GM21529 (cell line): ENCODE measurements around the gene EHD2.
"Not testable (repeated sequence)": the region's sequence is repeated elsewhere in the genome, so short reads cannot be mapped to it uniquely, and the experiment has no call there.

Experiments
- ATAC-seq: cut with Tn5 transposase; IDR thresholded peaks from one replicate; pipeline ENCODE4 v1.9.1; 2021; ENCODE audit not compliant: unreplicated experiment

EHD2 gene

GRCh38 chr19:47746129-47746528, 32.9 kb downstream of the EHD2 start:
- ATAC-seq: not testable (repeated sequence)

DNA sequence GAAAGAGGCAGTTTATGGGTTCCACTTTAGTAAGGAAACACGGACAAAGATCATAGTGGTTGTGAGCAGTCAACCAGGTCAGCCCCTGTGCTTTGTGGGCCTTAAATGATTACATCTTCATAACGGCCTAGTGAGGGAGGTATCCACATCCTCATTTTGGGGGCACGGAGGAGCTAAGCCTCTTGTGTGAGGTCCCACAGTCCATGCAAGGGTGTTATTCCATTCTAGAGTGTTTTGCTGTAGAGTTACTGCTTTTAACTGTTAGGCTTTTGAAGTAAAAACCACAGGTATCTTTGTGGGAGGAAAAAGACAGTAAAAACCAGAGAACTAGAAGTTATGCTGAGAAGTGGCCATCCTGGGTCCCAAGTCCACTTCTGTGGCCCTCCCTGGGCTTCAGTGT, 36.1 kb downstream of the EHD2 start:
- no peak for ATAC-seq

- ATAC-seq: no peak
Measured at GRCh38 chr19:47750752-47751151, 37.5 kb downstream of the EHD2 start.

DNA sequence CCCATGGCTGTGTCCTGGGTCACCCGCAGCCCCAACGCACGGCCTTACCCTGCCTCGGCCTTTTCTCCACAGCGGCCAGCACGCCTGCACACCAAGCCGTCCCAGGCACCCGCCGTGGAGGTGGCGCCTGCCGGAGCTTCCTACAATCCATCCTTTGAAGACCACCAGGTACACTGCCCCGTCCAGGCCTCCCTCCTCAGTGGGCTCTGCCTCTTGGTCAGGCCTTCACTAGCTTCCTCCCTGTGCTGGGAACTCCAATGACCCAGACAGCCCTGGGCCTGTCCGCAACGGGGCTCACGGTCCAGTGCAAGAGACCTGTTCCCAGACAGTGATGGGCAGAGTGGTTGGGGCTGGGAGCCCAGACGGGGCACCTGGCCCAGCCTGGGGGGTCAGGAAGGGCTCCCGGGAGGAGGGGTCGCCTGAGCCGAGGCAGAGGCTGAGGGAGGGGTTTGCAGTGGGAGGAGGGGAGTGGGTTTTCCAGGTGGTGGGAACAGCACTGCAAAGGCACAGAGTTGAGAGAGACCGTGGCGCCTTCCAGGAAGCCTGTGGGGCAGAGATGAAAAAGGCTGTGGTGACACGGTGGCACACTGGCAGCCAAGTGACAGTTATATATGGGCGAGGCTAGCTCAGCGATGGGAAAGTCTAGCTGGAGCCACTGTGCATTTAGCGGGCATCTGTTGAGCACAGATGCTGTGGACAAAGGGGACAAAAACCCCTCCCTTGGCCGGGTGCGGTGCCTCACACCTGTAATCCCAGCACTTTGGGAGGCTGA, 39.4 kb downstream of the EHD2 start:
- ATAC-seq: no peak

GRCh38 chr19:47754206-47755064, 41.2 kb downstream of the EHD2 start:
- no peak for ATAC-seq

GRCh38 chr19:47755065-47755761, 42.0 kb downstream of the EHD2 start:
- ATAC-seq: no peak

DNA sequence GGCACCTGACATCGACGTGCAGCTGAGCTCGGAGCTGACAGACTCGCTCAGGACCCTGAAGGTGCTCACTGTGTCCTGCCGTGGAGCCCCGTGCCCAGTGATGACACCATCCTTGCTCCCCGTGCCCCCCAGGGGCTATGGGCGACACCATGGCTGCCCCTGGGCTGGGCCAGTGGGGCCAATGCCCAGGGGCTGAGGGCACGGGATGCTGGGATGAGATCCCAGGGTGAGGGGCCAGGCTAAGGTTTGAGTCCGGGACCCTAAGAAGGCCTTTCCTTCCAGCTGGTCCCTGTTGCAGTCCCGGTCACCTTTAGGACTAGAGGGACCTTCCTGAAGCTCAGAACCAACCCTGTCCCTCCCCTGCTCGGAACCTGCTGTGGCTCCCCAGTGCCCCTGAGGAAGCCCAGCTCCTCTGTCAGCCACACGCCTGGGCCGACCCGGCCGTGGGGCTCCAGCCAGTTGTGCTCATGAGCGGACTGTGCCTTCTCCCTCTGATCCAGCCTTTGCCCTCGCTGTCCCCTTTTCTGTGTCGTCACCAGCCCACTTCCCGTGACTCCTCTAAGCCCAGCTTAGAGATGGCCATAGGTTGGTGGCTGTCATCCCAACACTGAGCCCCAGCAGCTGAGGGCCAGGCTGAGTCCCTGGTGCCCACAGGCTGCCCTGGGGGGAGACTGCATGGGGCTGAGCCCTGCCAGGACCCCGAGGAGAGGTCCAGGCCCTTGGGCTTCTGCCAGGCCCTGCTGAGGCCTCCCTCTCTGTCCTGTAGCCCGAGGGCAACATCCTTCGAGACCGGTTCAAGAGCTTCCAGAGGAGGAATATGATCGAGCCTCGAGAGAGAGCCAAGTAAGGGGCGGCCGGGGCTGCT, 42.8 kb downstream of the EHD2 start:
- no peak for ATAC-seq

DNA sequence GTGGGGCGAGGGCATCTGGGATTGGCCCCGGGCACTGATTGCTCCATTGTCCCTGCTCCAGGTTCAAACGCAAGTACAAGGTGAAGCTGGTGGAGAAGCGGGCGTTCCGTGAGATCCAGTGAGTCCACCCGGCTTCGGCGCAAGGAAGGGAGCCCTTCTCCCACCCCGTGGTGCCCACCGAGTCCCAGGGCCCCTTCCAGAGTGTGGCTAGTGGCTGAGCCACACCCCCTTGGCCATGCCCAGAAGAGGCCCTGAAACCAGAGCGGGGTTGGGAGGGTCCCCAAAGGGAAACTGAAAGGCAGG, 43.4 kb downstream of the EHD2 start:
- no peak for ATAC-seq

GRCh38 chr19:47756953-47757608, 43.9 kb downstream of the EHD2 start:
- no peak for ATAC-seq

DNA sequence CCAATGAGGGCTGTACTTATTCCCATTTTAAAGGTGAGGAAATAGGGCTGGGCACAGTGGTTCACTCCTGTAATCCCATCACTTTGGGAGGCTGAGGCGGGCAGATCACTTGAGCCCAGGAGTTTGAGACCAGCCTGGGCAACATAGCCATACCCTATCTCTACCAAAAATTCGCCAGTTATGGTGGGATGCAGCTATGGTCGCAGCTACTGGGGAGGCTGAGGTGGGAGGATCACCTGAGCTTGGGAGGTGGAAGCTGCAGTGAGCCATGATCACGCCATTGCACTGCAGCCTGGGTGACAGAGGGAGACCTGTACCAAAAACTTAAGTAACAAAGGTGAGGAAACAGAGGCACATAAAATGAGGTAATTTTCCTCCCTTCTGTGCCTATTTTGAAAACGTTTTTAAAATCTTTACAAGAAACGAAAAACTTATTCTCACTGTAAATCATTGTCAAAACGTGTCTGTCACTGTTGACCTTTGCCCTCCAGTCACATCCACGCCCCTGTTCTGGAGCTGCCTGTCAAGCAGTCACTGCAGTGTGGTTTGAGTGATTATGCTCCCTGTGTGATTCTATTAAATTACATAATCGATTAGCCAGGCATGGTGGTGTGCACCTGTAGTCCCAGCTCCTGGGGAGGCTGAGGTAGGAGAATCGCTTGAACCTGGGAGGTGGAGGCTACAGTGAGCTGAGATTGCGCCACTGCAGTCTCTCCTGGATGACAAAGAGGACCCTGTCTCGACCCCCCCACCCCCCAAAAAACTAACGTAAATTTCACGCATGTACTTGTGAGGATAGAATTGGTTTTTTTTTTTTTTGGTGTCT, 44.6 kb downstream of the EHD2 start:
- ATAC-seq: no peak

GRCh38 chr19:47758443-47758804, 45.2 kb downstream of the EHD2 start:
- no peak for ATAC-seq

- no peak for ATAC-seq
Measured at GRCh38 chr19:47760632-47760999, 47.4 kb downstream of the EHD2 start.

GRCh38 chr19:47761566-47761965, 48.3 kb downstream of the EHD2 start:
- ATAC-seq: no peak

DNA sequence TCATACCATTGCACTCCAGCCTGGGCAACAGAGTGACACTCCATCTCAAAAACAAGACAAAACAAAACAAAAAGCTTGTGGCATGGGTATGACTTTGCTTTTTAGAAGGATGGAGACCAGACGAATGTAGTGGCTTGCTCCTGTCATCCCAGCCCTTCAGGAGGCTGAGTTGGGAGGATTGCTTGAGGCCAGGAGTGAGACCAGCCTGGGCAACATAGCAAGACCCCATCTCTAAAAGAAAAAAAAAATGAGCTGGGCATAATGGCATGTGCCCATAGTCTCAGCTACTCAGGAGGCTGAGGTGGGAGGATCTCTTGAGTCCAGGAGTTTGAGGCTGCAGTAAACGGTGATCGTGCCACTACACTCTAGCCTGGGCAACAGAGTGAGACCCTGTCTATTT, 48.9 kb downstream of the EHD2 start:
- no peak for ATAC-seq

DNA sequence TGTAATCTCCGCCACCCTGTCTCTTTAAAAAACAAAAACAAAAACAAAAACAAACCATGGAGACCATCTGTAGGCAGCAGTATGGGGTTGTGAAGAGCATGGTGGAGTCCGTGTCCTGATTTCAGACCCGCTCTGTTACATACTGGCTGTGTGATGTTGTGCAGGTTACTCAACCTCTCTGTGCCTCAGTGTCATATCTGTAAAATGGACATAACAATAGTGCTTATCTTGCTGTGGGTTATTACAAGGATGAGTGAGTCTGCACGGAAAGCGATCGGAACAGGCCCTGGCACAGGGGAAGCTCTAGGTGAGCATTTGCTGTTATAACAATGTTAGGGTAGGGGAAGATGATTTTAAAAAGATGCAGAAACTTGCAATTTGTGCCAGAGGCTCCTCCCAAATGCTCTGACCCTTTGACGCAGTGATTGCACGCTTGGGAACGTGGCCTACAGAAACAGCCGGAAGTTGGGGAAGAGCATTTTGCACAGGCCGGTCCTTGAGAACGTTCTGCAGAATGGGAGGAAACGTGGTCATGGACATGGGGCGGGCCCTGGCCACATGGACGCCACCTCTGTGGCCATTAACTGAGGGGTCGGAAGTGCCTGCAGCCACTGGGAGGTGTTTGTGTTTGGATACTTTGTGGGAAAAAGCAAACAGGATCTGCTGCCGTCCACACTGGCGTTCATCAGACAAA, 49.5 kb downstream of the EHD2 start:
- no peak for ATAC-seq

GRCh38 chr19:47764705-47765104, 51.5 kb downstream of the EHD2 start:
- not testable (repeated sequence) for ATAC-seq

DNA sequence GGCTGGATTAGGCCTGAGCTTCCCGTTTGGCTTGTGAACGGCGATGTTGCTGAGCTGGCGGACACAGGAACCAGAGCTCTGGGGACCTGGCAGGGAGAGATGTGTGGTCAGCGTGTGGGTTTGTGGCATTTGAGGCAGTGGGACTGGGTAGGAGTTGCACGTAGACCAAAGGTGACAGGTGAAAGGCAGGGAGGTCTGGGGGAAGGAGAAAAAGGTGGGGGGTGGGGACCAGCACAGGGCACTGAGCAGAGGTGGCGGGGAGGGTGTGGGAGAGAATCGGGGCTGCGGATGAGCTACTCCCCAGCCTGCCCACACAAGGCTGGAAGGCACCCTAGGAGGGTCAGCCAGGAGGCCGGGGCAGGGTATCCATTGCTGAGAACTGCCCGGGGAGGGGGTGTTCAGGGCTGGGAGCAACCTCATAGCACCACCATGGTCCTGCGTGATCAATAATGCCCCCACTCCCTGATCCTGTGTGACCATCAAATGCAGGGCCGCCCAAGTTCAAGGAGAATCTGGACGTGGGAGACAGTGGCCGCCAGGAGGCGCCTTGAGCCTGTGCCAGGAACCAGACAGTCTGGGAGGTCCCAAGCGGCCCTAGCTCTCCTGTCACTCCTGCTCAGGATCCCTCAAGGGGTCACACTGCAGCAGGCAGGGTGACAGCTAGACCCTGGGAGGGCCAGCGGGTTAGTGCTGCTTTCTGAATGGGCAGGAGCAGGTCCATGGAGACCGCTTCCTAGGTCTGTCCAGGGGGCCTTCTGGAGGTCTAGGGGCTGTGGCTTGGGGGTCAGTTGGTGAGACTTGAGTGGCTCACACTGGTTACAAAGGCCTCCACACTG, 52.5 kb downstream of the EHD2 start:
- no peak for ATAC-seq

DNA sequence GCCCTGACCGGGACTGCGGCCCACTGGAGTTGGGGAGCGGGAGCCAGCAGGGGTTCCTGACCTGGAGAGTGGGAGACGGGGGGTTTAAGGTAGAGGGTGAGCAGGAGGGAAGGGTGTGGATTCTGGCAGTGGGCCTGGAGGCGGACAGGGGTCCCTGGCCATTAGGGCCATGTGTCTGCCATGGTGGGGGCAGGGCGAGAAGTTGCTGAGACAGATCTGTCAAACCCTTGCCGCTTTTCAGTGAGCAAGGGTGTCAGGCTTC, 53.1 kb downstream of the EHD2 start:
- ATAC-seq: no peak
